BJ (cell line): ENCODE results near the gene IL31RA. TPM values are rescaled to one million over a fixed set of nuclear protein-coding genes. Genes with fewer than 3 reads are reported as not detected.

Experiments used
- CTCF ChIA-PET: fragments of 350-600 bp; formaldehyde crosslinking; extraction: SDS; loops from one replicate; lab custom pipeline; 2021; ENCODE audit warnings: antibody characterized with exemption, inconsistent platforms; lab: Yijun Ruan, JAX
- POLR2A ChIA-PET: fragments of 300-600 bp; sonication (Branson Sonifier 250); formaldehyde crosslinking; extraction: SDS; loops from one replicate; lab custom pipeline; 2021; ENCODE audit warnings: antibody characterized with exemption; lab: Charles Lee
- DNase-seq: peaks from one replicate; pipeline ENCODE4 v3.0.0-alpha.2; 2011; ENCODE audit warnings: low read depth
- H3K27me3 ChIP-seq: 2 replicates; pipeline ENCODE4 v1.6.0; 2011; ENCODE audit warnings: low read length; ENCODE audit not compliant: control insufficient read depth, insufficient read depth
- H3K36me3 ChIP-seq: 2 replicates; pipeline ENCODE4 v1.5.1; 2011; ENCODE audit warnings: low read length; ENCODE audit not compliant: control insufficient read depth, insufficient read depth
- H3K4me3 ChIP-seq: 2 replicates; pipeline ENCODE4 v1.5.1; 2011; ENCODE audit warnings: low read depth, mild to moderate bottlenecking, control low read depth, low read length
- polyA plus RNA-seq: library from polyadenylated mRNA; depleted of rRNA; stranded (reverse); fragments of >200 nt; gene quantifications from 2 replicates; pipeline ENCODE4 v1.2.3, GENCODE V29; 2011
- TF ChIP-seq, protein P1 (sequence below): IDR thresholded peaks from 2 replicates; pipeline ENCODE4 v1.5.1; 2011; ENCODE audit warnings: low read depth, mild to moderate bottlenecking, control low read depth, inconsistent platforms, low read length, moderate library complexity; ENCODE audit not compliant: insufficient read depth

IL31RA gene
- polyA plus RNA-seq, 1 experiment, result not detected

DNA sequence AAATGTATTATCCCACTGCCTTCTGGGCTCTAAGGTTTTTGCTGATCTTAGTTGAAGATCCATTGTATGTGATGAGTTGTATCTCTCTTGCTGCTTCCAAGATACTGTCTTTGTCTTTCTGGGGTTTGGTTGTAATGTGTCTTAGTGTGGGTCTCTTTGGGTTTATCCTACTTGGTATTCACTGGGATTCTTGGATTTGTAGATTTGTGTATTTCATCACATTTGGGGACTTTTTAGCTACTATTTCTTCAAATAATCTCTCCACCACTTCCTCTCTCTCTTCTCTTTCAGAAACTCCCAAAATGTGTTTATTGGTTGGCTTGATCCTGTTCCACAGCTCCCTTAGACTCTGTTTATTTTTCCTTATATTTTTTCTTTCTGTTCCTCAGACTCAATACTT, 26.5 kb downstream of the IL31RA start:
- no peaks in the 10 kb centered on the region for H3K36me3 ChIP-seq
- no peak overlapping the region for H3K4me3 ChIP-seq
- ChIA-PET POLR2A (no interaction called here), CTCF (interaction anchor here (1.0 to 1.5 kb wide), 2 partner anchors 8 to 12 kb away, joined by 3 to 8 read pairs; no protein-coding TSS in a partner anchor)
- TF ChIP-seq, protein P1, sequence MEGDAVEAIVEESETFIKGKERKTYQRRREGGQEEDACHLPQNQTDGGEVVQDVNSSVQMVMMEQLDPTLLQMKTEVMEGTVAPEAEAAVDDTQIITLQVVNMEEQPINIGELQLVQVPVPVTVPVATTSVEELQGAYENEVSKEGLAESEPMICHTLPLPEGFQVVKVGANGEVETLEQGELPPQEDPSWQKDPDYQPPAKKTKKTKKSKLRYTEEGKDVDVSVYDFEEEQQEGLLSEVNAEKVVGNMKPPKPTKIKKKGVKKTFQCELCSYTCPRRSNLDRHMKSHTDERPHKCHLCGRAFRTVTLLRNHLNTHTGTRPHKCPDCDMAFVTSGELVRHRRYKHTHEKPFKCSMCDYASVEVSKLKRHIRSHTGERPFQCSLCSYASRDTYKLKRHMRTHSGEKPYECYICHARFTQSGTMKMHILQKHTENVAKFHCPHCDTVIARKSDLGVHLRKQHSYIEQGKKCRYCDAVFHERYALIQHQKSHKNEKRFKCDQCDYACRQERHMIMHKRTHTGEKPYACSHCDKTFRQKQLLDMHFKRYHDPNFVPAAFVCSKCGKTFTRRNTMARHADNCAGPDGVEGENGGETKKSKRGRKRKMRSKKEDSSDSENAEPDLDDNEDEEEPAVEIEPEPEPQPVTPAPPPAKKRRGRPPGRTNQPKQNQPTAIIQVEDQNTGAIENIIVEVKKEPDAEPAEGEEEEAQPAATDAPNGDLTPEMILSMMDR, result no peak
- no peak for DNase-seq
- no peaks in the 10 kb centered on the region for H3K27me3 ChIP-seq

- TF ChIP-seq, protein P1, result no peak
- ChIA-PET CTCF (interaction anchor here (0.6 to 0.7 kb wide), 2 partner anchors 14 to 17 kb away, joined by 3 read pairs; no protein-coding TSS in a partner anchor), POLR2A (no interaction called here)
- H3K36me3 ChIP-seq, result no peaks in the 10 kb centered on the region
- H3K27me3 ChIP-seq, result 0 out of 2 replicates have a peak, but pooled peaks cover 2% of the 10 kb centered on the region
- no peak for DNase-seq
- H3K4me3 ChIP-seq, result no peak overlapping the region
Measured at GRCh38 chr5:55880453-55880852, 29.3 kb downstream of the IL31RA start.

DNA sequence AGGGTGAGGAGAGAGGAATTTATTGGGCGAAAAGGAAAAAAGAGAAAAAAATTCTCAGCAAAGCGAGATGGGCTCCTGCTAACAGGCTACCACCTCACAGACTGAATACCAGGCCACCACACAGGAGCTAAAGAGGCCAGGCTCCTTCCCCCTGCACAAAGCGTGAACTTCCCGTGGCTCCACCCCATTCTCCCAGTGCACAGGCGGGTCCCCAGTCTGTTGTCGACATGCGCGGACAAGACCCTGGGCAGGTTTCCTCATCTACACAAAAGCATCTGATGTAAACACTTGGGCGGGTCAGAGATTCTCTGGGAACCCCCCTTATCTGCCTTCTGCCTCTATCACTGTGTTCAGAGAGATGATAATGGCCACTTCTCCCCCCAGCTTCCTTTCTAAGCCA, 34.2 kb downstream of the IL31RA start:
- POLR2A ChIA-PET, result no interaction called here
- TF ChIP-seq, protein P1, result no peak
- no peaks in the 10 kb centered on the region for H3K36me3 ChIP-seq
- H3K4me3 ChIP-seq, result no peak overlapping the region
- H3K27me3 ChIP-seq, result peaks cover 2% of the 10 kb centered on the region; the same call in 1 of the 2 replicates
- DNase-seq, result no peak
- CTCF ChIA-PET, result interaction anchor here (1.6 kb wide), 1 partner anchor 10 kb away, joined by 5 read pairs; no protein-coding TSS in a partner anchor

GRCh38 chr5:55888205-55888604, 37.0 kb downstream of the IL31RA start:
- H3K27me3 ChIP-seq, result peaks cover 2% of the 10 kb centered on the region; the same call in 1 of the 2 replicates
- POLR2A ChIA-PET, result no interaction called here

GRCh38 chr5:55892479-55892878, 41.3 kb downstream of the IL31RA start:
- DNase-seq, result no peak
- Histone ChIP-seq H3K4me3 (no peak overlapping the region), H3K36me3 (no peaks in the 10 kb centered on the region), H3K27me3 (no peaks in the 10 kb centered on the region)
- CTCF ChIA-PET, result interaction anchor here (1.1 kb wide), 1 partner anchor 23 kb away, joined by 3 read pairs; no protein-coding TSS in a partner anchor
- POLR2A ChIA-PET, result no interaction called here
- TF ChIP-seq, protein P1, result no peak

More at GRCh38 chr5:55888205-55888604, 37.0 kb downstream of the IL31RA start:
- Histone ChIP-seq H3K36me3 (no peaks in the 10 kb centered on the region), H3K4me3 (no peak overlapping the region)
- DNase-seq, result no peak
- CTCF ChIA-PET, result no interaction called here
- TF ChIP-seq, protein P1, result no peak
